ENCODE data around the gene YIPF1. TPM values are rescaled to one million over a fixed set of nuclear protein-coding genes. Genes with fewer than 3 reads are reported as not detected.

The YIPF1 gene
- total and polyA plus RNA-seq, 2 donors (not counting 1 experiment from before 2014, with no cell fraction given) = 13.9 to 15.8 TPM

DNA sequence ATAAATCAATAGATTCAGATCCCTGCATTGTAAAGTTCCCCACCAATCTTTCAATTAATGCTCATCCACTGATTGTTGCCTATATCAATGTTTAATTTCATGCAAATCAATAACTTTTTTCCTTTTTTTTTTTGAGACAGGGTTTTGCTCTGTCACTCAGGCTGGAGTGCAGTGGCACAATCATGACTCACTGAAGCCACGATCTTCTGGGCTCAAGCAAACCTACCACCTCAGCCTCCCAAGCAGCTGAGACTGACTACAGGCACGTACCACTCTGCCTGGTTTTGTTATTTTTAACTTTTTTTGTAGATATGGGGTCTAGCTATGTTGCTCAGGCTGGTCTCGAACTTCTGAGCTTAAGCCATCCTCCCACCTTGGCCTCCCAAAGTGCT, 30.1 kb upstream of the YIPF1 start:
- Histone ChIP-seq H4K20me1 (ENCODE audit: control insufficient read depth, insufficient read depth, low read length, poor library complexity, severe bottlenecking) (no peaks in the 10 kb centered on the region), H3K4me3 (ENCODE audit: control extremely low read depth in 1 of 5, extremely low read depth in 1 of 5, insufficient read depth in 1 of 5, low read depth in 2 of 5, low read length in 4 of 5) (no peak overlapping the region), H3K4me2 (replicated peaks; ENCODE audit: low read depth, low read length, poor library complexity, severe bottlenecking) (no peak overlapping the region), H3K27me3 (replicated peaks in 1 of 4; ENCODE audit: control extremely low read depth in 1 of 4, control insufficient read depth in 3 of 4, insufficient read depth in 4 of 4, low read length in 3 of 4) (no peaks in the 10 kb centered on the region), H3K27ac (ENCODE audit: low read length in 2 of 2) (no peak overlapping the region), H3K4me1 (ENCODE audit: control insufficient read depth in 2 of 2, insufficient read depth in 2 of 2, low read length in 2 of 2) (no peaks in the 10 kb centered on the region), H3K9ac (ENCODE audit: low read length) (no peak overlapping the region), H3K36me3 (replicated peaks in 1 of 2; ENCODE audit: control extremely low read depth in 1 of 2, control insufficient read depth in 1 of 2, extremely low read depth in 1 of 2, insufficient read depth in 2 of 2, low read length in 1 of 2) (peaks cover 0 to 18% of the 10 kb centered on the region in 2 experiments), H3K9me3 (ENCODE audit: control extremely low read depth in 1 of 3, control insufficient read depth in 2 of 3, insufficient read depth in 1 of 3, low read length in 2 of 3) (no peaks in the 10 kb centered on the region), H3K79me2 (ENCODE audit: control insufficient read depth, insufficient read depth, low read length) (no peaks in the 10 kb centered on the region), H2AFZ (ENCODE audit: insufficient read depth, low read depth, low read length, poor library complexity, severe bottlenecking) (no peak overlapping the region)
- Mint-ChIP-seq H3K27ac (no peak overlapping the region), H3K4me1 (no peaks in the 10 kb centered on the region), H3K27me3 (no peaks in the 10 kb centered on the region), H3K9me3 (ENCODE audit: insufficient read depth) (no peaks in the 10 kb centered on the region), H3K4me3 (no peak overlapping the region)
- intact Hi-C loops (cut with micrococcal nuclease) = no loop called here
- ChIA-PET CTCF (interaction anchor here (0.6 kb wide), 1 partner anchor 40 kb away, joined by 3 read pairs; no protein-coding TSS in a partner anchor), POLR2A (no interaction called here)
- TF ChIP-seq, protein P1, sequence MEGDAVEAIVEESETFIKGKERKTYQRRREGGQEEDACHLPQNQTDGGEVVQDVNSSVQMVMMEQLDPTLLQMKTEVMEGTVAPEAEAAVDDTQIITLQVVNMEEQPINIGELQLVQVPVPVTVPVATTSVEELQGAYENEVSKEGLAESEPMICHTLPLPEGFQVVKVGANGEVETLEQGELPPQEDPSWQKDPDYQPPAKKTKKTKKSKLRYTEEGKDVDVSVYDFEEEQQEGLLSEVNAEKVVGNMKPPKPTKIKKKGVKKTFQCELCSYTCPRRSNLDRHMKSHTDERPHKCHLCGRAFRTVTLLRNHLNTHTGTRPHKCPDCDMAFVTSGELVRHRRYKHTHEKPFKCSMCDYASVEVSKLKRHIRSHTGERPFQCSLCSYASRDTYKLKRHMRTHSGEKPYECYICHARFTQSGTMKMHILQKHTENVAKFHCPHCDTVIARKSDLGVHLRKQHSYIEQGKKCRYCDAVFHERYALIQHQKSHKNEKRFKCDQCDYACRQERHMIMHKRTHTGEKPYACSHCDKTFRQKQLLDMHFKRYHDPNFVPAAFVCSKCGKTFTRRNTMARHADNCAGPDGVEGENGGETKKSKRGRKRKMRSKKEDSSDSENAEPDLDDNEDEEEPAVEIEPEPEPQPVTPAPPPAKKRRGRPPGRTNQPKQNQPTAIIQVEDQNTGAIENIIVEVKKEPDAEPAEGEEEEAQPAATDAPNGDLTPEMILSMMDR (IDR thresholded peaks at IDR 0.05) = no peak
- no peak for TF ChIP-seq EZH2 (IDR thresholded peaks at IDR 0.05; ENCODE audit: borderline replicate concordance, insufficient read depth, low read depth, low read length, poor library complexity, severe bottlenecking)
- DNase-seq (no peak), ATAC-seq (ENCODE audit: low read depth) (no peak)
- WGBS (ENCODE audit: insufficient coverage) = 100% methylated on average over 1 of the region's 3 CpGs

DNA sequence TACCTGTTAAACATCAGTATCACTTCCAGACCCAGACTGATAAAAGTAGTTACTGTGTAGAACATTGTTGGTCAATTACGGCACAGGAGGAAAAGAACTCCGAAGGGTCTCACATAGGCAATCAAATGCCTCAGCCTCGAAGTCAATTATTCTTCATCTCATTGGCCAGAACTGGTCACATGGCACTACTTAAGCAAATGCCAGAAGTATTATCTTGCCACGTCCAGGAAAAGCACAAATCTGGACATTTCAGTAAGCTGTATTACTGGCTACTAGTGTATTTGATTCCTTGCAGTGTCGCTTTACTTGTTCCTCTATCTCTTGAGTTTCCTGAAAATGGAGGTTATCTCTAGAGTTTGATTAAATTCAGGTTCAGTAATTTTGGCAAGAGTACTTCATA, 28.7 kb upstream of the YIPF1 start:
- Mint-ChIP-seq H3K4me1 (no peaks in the 10 kb centered on the region), H3K4me3 (no peak overlapping the region), H3K27ac (no peak overlapping the region), H3K9me3 (ENCODE audit: insufficient read depth) (no peaks in the 10 kb centered on the region), H3K27me3 (no peaks in the 10 kb centered on the region)
- WGBS (ENCODE audit: insufficient coverage) = 98% methylated on average over 5 of the region's 5 CpGs
- intact Hi-C loops (cut with micrococcal nuclease) = no loop called here
- peaks cover 0 to 19% of the 10 kb centered on the region in 2 experiments for H3K36me3 ChIP-seq (replicated peaks in 1 of 2; ENCODE audit: control extremely low read depth in 1 of 2, control insufficient read depth in 1 of 2, extremely low read depth in 1 of 2, insufficient read depth in 2 of 2, low read length in 1 of 2)
- DNase-seq (no peak), ATAC-seq (ENCODE audit: low read depth) (no peak)
- no peaks in the 10 kb centered on the region for H3K9me3 ChIP-seq (ENCODE audit: control extremely low read depth in 1 of 3, control insufficient read depth in 2 of 3, insufficient read depth in 1 of 3, low read length in 2 of 3)
- TF ChIP-seq EZH2 (IDR thresholded peaks at IDR 0.05; ENCODE audit: borderline replicate concordance, insufficient read depth, low read depth, low read length, poor library complexity, severe bottlenecking) = no peak
- TF ChIP-seq, protein P1 (IDR thresholded peaks at IDR 0.05) = no peak
- no peak overlapping the region for H3K27ac ChIP-seq (ENCODE audit: low read length in 2 of 2)
- CTCF ChIA-PET = no interaction called here
- no peaks in the 10 kb centered on the region for H3K79me2 ChIP-seq (ENCODE audit: control insufficient read depth, insufficient read depth, low read length)
- H3K9ac ChIP-seq (ENCODE audit: low read length) = no peak overlapping the region
- H3K27me3 ChIP-seq (replicated peaks in 1 of 4; ENCODE audit: control extremely low read depth in 1 of 4, control insufficient read depth in 3 of 4, insufficient read depth in 4 of 4, low read length in 3 of 4) = no peaks in the 10 kb centered on the region
- no peak overlapping the region for H2AFZ ChIP-seq (ENCODE audit: insufficient read depth, low read depth, low read length, poor library complexity, severe bottlenecking)
- no peaks in the 10 kb centered on the region for H4K20me1 ChIP-seq (ENCODE audit: control insufficient read depth, insufficient read depth, low read length, poor library complexity, severe bottlenecking)
- H3K4me3 ChIP-seq (ENCODE audit: control extremely low read depth in 1 of 5, extremely low read depth in 1 of 5, insufficient read depth in 1 of 5, low read depth in 2 of 5, low read length in 4 of 5) = no peak overlapping the region
- H3K4me1 ChIP-seq (ENCODE audit: control insufficient read depth in 2 of 2, insufficient read depth in 2 of 2, low read length in 2 of 2) = no peaks in the 10 kb centered on the region
- H3K4me2 ChIP-seq (replicated peaks; ENCODE audit: low read depth, low read length, poor library complexity, severe bottlenecking) = no peak overlapping the region
- POLR2A ChIA-PET = no interaction called here

All from B cell (primary cell).